MM.1S (cell line): ENCODE results near the gene TMPRSS11F.

Experiments
- EZH2 ChIP-seq: fragments of 300-600 bp; sonication (generic); optimal IDR thresholded peaks from 2 replicates; pipeline ENCODE3; 2017; ENCODE audit warnings: low read depth, mild to moderate bottlenecking, antibody characterized with exemption, low read length, mixed read lengths
- TF ChIP-seq, protein P1 (sequence below): fragments of 300-600 bp; sonication (generic); IDR thresholded peaks from 2 replicates; pipeline ENCODE4 v1.5.1; 2016; ENCODE audit warnings: antibody characterized with exemption, low read length, mixed read lengths

DNA sequence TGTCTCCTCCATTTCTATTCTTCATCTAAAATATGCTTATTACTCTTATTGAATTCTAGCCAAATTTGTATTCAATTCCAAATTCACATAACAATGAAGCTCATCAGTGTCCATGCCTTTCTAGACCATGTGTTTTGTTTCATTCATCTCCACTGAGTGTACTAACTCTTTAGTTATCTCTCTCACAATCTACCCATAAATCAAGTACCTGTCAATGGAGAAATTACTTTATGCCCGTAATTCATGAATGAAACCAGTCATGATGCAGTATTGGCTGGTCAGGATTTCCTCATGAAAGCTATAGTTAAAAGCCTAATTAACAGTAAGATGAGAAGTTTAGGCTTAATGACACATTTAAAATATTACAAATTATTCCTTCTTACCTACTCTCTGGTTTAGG lies 12.2 kb upstream of the TMPRSS11F start:
- TF ChIP-seq, protein P1, sequence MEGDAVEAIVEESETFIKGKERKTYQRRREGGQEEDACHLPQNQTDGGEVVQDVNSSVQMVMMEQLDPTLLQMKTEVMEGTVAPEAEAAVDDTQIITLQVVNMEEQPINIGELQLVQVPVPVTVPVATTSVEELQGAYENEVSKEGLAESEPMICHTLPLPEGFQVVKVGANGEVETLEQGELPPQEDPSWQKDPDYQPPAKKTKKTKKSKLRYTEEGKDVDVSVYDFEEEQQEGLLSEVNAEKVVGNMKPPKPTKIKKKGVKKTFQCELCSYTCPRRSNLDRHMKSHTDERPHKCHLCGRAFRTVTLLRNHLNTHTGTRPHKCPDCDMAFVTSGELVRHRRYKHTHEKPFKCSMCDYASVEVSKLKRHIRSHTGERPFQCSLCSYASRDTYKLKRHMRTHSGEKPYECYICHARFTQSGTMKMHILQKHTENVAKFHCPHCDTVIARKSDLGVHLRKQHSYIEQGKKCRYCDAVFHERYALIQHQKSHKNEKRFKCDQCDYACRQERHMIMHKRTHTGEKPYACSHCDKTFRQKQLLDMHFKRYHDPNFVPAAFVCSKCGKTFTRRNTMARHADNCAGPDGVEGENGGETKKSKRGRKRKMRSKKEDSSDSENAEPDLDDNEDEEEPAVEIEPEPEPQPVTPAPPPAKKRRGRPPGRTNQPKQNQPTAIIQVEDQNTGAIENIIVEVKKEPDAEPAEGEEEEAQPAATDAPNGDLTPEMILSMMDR = no peak
- TF ChIP-seq EZH2 = no peak
